K562 (cell line): Measurements from ENCODE around the gene DCLK2. TPM values are rescaled to one million over a fixed set of nuclear protein-coding genes. Genes with fewer than 3 reads are reported as not detected.
A peak's percentile ranks its signal among the peaks of the same experiment; 100 is the strongest.

ENCODE experiments used
- ATAC-seq: fragments of 200-7000 bp; cut with Tn5 transposase; 3 replicates; pipeline ENCODE4 v1.9.1; 2020; ENCODE audit warnings: moderate library complexity
- BruUV-seq: library from RNA; stranded (reverse); fragments of 400-500 nt; replicated peaks from 2 replicates; lab custom pipeline; 2021; lab: Mats Ljungman, UMichigan
- CTCF ChIA-PET: fragments of 300-600 bp; formaldehyde crosslinking; extraction: SDS; loops from one replicate; lab custom pipeline; 2021; ENCODE audit warnings: low intra/inter-chr PET ratio; lab: Yijun Ruan, JAX
- POLR2A ChIA-PET: fragments of 300-600, 350-650 bp; sonication (Branson Sonifier 250); formaldehyde crosslinking; extraction: SDS; loops from one replicate; lab custom pipeline; 2021; ENCODE audit warnings: antibody characterized with exemption, inconsistent platforms; lab: Yijun Ruan, JAX
- DNase-seq, 4 experiments: peaks; one replicate each; pipeline versions ENCODE4 v3.0.0 to v3.0.0-alpha.2; 2011 to 2018; ENCODE audit warnings: low spot score in 3 of 4, mixed read lengths in 3 of 4; ENCODE audit errors: extremely low read depth in 1 of 4
- FAIRE-seq: peaks from 2 replicates; lab custom pipeline; 2011; peaks lifted over from hg19 to GRCh38; lab: Jason Lieb, UNC
- H2AFZ ChIP-seq: 2 replicates; pipeline ENCODE4 v1.6.0; 2011; ENCODE audit warnings: low read depth, low read length, control low read depth, inconsistent platforms
- H3K27ac ChIP-seq: fragments of 200-600 bp; 3 replicates; pipeline ENCODE4 v1.8.0; 2011; ENCODE audit warnings: low read depth, mild to moderate bottlenecking, control low read depth, inconsistent platforms, low read length, moderate library complexity, mixed read lengths; ENCODE audit errors: extremely low read depth
- H3K27me3 ChIP-seq, 2 experiments: fragments of 300-600 bp in 1 of 2; 2 replicates in 1 of 2; 3 replicates in 1 of 2; pipeline versions ENCODE4 v1.6.0 to v1.8.0; 2011; ENCODE audit warnings: inconsistent platforms in 2 of 2, low read length in 2 of 2, mild to moderate bottlenecking in 1 of 2, mixed read lengths in 1 of 2, moderate library complexity in 1 of 2; ENCODE audit not compliant: control insufficient read depth in 2 of 2, insufficient read depth in 2 of 2
- H3K36me3 ChIP-seq: fragments of 300-600 bp; 3 replicates; pipeline ENCODE4 v1.8.0; 2011; ENCODE audit warnings: mild to moderate bottlenecking, low read length, inconsistent platforms; ENCODE audit not compliant: control insufficient read depth, insufficient read depth
- H3K4me1 ChIP-seq, 2 experiments: fragments of 200-600 bp in 1 of 2; replicated peaks in 1 of 2; 2 replicates in 1 of 2; 3 replicates in 1 of 2; pipeline versions ENCODE4 v1.5.1 to v1.8.0; 2011; ENCODE audit warnings: inconsistent platforms in 2 of 2, low read length in 2 of 2, mild to moderate bottlenecking in 1 of 2, mixed read lengths in 1 of 2, moderate library complexity in 1 of 2; ENCODE audit not compliant: control insufficient read depth in 2 of 2, insufficient read depth in 2 of 2
- H3K4me2 ChIP-seq: 2 replicates; pipeline ENCODE4 v1.6.1; 2011; ENCODE audit warnings: low read length, control low read depth, inconsistent platforms, mixed read lengths; ENCODE audit not compliant: insufficient read depth
- H3K4me3 ChIP-seq: fragments of 200-600 bp; sonication (generic), shearing (Covaris generic); 2 replicates; pipeline ENCODE4 v1.5.1; 2016; ENCODE audit warnings: control low read depth, inconsistent platforms
- H3K79me2 ChIP-seq: fragments of 200-600 bp; 3 replicates; pipeline ENCODE4 v1.8.0; 2011; ENCODE audit warnings: low read length, inconsistent platforms; ENCODE audit not compliant: control insufficient read depth, insufficient read depth
- H3K9ac ChIP-seq, 2 experiments: 2 replicates each; pipeline versions ENCODE4 v1.6.0 to v1.6.1; 2011; ENCODE audit warnings: low read depth in 2 of 2, low read length in 2 of 2, control low read depth in 1 of 2, inconsistent platforms in 1 of 2, mild to moderate bottlenecking in 1 of 2, mixed read lengths in 1 of 2; ENCODE audit not compliant: insufficient read depth in 1 of 2
- H3K9me1 ChIP-seq: one replicate; pipeline ENCODE4 v1.6.0; 2011; ENCODE audit warnings: inconsistent platforms, mild to moderate bottlenecking, low read length, moderate library complexity; ENCODE audit not compliant: control insufficient read depth, insufficient read depth
- H3K9me3 ChIP-seq: replicated peaks from 2 replicates; pipeline ENCODE4 v1.5.1; 2011; ENCODE audit warnings: low read depth, low read length, inconsistent platforms; ENCODE audit not compliant: control insufficient read depth, insufficient read depth
- H4K20me1 ChIP-seq: replicated peaks from 2 replicates; pipeline ENCODE4 v1.6.1; 2011; ENCODE audit warnings: low read length, inconsistent platforms, mixed read lengths; ENCODE audit not compliant: control insufficient read depth, insufficient read depth
- ATF3 ChIP-seq, 2 experiments: fragments of 450-650 bp in 1 of 2; sonication (generic) in 1 of 2; formaldehyde crosslinking in 1 of 2; IDR thresholded peaks in 1 of 2; conservative IDR thresholded peaks in 1 of 2; 2 replicates each; pipeline versions ENCODE4 v1.6.1 to v1.8.1; 2016 to 2023; ENCODE audit warnings: mild to moderate bottlenecking in 2 of 2, moderate library complexity in 2 of 2, inconsistent platforms in 1 of 2, missing genetic modification reagents in 1 of 2
- CREB3L1 ChIP-seq: fragments of 450-650 bp; IDR thresholded peaks from 2 replicates; pipeline ENCODE4 v1.6.1; 2014; ENCODE audit warnings: low read depth, mild to moderate bottlenecking, moderate library complexity, borderline replicate concordance
- CREM ChIP-seq: IDR thresholded peaks from 2 replicates; pipeline ENCODE4 v1.6.1; 2014; ENCODE audit warnings: antibody characterized with exemption, low read depth
- FOSL1 ChIP-seq: fragments of 200-800 bp; sonication (Bioruptor generic); conservative IDR thresholded peaks from 2 replicates; pipeline ENCODE4 v1.6.1; 2016; ENCODE audit warnings: missing genetic modification characterization, missing compliant biosample characterization
- JUND ChIP-seq, 2 experiments: IDR thresholded peaks; 2 replicates in 1 of 2; 3 replicates in 1 of 2; pipeline ENCODE4 v1.6.1; 2011; ENCODE audit warnings: borderline replicate concordance in 2 of 2, low read depth in 2 of 2, low read length in 2 of 2, improper control_type of control experiment in 1 of 2, missing biosample characterization in 1 of 2, missing genetic modification characterization in 1 of 2, missing genetic modification reagents in 1 of 2
- MAFF ChIP-seq: IDR thresholded peaks from 2 replicates; pipeline ENCODE4 v1.6.1; 2012; ENCODE audit warnings: low read length, improper control_type of control experiment
- MAFG ChIP-seq: fragments of 450-650 bp; conservative IDR thresholded peaks from 2 replicates; pipeline ENCODE4 v1.6.1; 2016; ENCODE audit warnings: missing genetic modification characterization, missing compliant biosample characterization
- MAFK ChIP-seq: IDR thresholded peaks from 2 replicates; pipeline ENCODE4 v1.6.1; 2011; ENCODE audit warnings: low read length, improper control_type of control experiment
- NFE2 ChIP-seq: IDR thresholded peaks from 2 replicates; pipeline ENCODE4 v1.6.1; 2014; ENCODE audit warnings: antibody characterized with exemption, low read depth
- SP2 ChIP-seq: IDR thresholded peaks from 2 replicates; pipeline ENCODE4 v1.6.1; 2011; ENCODE audit warnings: mild to moderate bottlenecking, low read depth, low read length, moderate library complexity; ENCODE audit not compliant: poor library complexity, severe bottlenecking; ENCODE audit errors: extremely low read depth
- ZBTB17 ChIP-seq: fragments of 450-650 bp; formaldehyde crosslinking; IDR thresholded peaks from 2 replicates; pipeline ENCODE4 v1.4.0; 2020; ENCODE audit warnings: mild to moderate bottlenecking
- ZNF280B ChIP-seq: fragments of 250-450 bp; sonication (Bioruptor Pico); IDR thresholded peaks from 2 replicates; pipeline ENCODE4 v1.5.1; 2021; ENCODE audit warnings: mild to moderate bottlenecking
- ZSCAN29 ChIP-seq: fragments of 450-650 bp; IDR thresholded peaks from 2 replicates; pipeline ENCODE4 v1.6.1; 2017
- WGBS: fragments of 100-300 bp; shearing (Covaris generic); methylation state at CpG from one replicate; pipeline ENCODE4 v1.1.6; 2016; ENCODE audit warnings: low coverage, mixed read lengths; ENCODE audit not compliant: insufficient coverage; ENCODE audit errors: missing lambda C conversion rate; 5-methylcytosine and 5-hydroxymethylcytosine counted together
- in situ Hi-C: fragments of 300-500 bp; cut with MboI; formaldehyde crosslinking; loops from 4 replicates; pipeline ENCODE4 v1.15.0; 2018; ENCODE audit warnings: inconsistent platforms, mixed read lengths
- intact Hi-C: fragments of 100-400 bp; cut with micrococcal nuclease; formaldehyde crosslinking; loops from 2 replicates; pipeline ENCODE4 v1.14.2; 2022
- polyA plus RNA-seq, 8 experiments: library from polyadenylated mRNA; depleted of rRNA in 4 of 8; stranded (reverse) in 5 of 8; unstranded in 3 of 8; fragments of >200 nt; fragmentation: Nextera tagmentation in 2 of 8; fragmentation: Illumina TruSeq in 1 of 8; extraction: Ambion mirVana in 2 of 8; extraction: Trizol in 1 of 8; gene quantifications; 2 replicates each; pipeline versions ENCODE4 v1.2.1 to v1.2.3, GENCODE V29; 2011 to 2014; ENCODE audit warnings: inconsistent platforms in 1 of 8, missing spikeins in 1 of 8
- total RNA-seq, 7 experiments: library from RNA; depleted of rRNA in 6 of 7; stranded (reverse); fragments of >200 nt in 6 of 7; fragmentation: Illumina TruSeq in 2 of 7; extraction: Trizol in 2 of 7; gene quantifications; 2 replicates each; pipeline versions ENCODE4 v1.2.1 to v1.2.3, GENCODE V29; 2011 to 2021; ENCODE audit warnings: low replicate concordance in 1 of 7

DCLK2 gene
- total and polyA plus RNA-seq, 9 of the 15 experiments (the other 6 are each of a cell fraction or from before 2014, with no cell fraction given), result not detected

DNA sequence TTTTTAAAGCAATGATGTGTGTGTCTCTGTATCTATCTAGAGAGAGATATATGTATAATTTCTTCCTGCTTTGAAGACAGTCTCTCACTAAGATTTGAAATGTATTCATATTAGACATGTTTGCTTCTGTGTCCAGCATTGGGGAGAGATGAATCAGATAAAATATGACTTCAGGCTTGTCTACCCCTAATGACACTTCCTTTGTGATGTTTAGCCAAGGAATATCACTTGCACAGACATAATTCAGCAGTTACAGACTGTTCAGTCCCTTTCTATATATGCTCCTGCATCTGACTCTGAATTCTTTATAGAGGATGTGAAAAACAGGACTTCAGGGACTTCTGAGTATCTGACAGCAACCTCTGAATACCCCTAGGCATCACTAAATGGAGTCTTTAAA is 158.4 kb downstream of the DCLK2 start (continued):
- TF ChIP-seq CREB3L1 (no peak), SP2 (no peak)

DNA sequence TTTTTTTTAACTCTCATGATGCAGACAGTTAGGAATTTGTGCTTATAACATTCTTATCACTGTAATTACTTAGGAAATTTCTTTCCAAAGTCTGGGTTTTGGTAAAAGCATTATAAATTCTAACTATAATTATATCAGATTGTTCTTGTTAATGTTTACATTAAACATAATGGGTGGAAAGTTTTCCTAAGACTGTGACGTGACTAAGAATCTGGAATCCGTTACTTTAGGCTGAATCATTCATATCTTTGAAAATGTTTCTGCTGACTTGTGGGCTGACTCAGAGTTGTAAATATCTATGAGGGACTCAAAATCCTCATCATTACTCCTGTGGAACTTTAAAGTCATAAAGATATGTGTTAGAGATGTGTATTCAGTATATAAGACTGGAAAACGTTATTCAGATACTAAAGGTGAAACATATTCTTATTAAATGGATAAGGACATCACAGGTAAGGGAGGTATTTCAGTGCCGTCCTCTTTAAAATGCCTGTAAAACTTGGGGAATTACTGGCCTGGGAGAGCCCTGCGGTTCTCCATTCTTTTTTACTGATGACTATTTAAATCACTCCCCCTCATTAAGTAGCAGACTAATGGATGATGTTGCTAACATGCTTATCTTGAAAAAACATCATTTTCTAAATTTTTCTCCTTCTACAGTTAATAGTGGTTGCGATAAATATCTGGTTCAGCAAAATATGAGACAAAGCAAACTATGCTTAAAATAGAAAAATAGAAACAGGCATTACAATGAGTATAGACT is 159.0 kb downstream of the DCLK2 start:
- FAIRE-seq (no peak), ATAC-seq (no peak)

More for the DNA sequence above, 159.0 kb downstream of the DCLK2 start:
- 18% methylated on average over 6 of the region's 6 CpGs for WGBS
- intact Hi-C loops (no loop called here), in situ Hi-C loops (no loop called here)
- Histone ChIP-seq H3K4me1 (no peaks in the 10 kb centered on the region; a peak in 1 of 5 replicates), H3K4me2 (no peak overlapping the region), H3K9ac (no peak overlapping the region), H3K4me3 (no peak overlapping the region), H4K20me1 (no peaks in the 10 kb centered on the region), H2AFZ (no peak overlapping the region), H3K9me3 (no peaks in the 10 kb centered on the region), H3K36me3 (no peaks in the 10 kb centered on the region), H3K27me3 (peaks cover 5 to 8% of the 10 kb centered on the region in 2 experiments; a peak in 3 of 5 replicates), H3K79me2 (no peaks in the 10 kb centered on the region), H3K27ac (no peak overlapping the region), H3K9me1 (no peaks in the 10 kb centered on the region)
- peak; percentile 53 for TF ChIP-seq CREM
- peak; percentile 33; the same call in 1 of the 2 replicates for TF ChIP-seq JUND (IDR thresholded peaks at IDR 0.05; ENCODE audit: borderline replicate concordance, low read depth, low read length)
- TF ChIP-seq JUND (tag; IDR thresholded peaks at IDR 0.05; ENCODE audit: borderline replicate concordance, low read depth, low read length), result 0 out of 3 replicates have a peak, but pooled peaks have one; percentile 11
- TF ChIP-seq MAFK, result peak; percentile 49; the same call in 1 of the 2 replicates
- peak; percentile 46; the same call in 1 of the 2 replicates for TF ChIP-seq ATF3 (IDR thresholded peaks at IDR 0.05)
- TF ChIP-seq ATF3 (CRISPR knock-in tag; conservative IDR thresholded peaks at IDR 0.05), result no peak
- no peak for TF ChIP-seq ZSCAN29
- TF ChIP-seq MAFG, result 0 out of 2 replicates have a peak, but pooled peaks have one; percentile 22
- TF ChIP-seq FOSL1 (tag), result peak; percentile 95
- peak; percentile 92 for TF ChIP-seq ZBTB17 (CRISPR knock-in tag)
- peak; percentile 44; the same call in 1 of the 2 replicates for TF ChIP-seq NFE2
- TF ChIP-seq MAFF, result peak; percentile 9; the same call in 1 of the 2 replicates
- TF ChIP-seq ZNF280B, result no peak
- no peak for DNase-seq
- POLR2A ChIA-PET, result no interaction called here
- CTCF ChIA-PET, result no interaction called here
- no TSS peak for BruUV-seq
